ENCODE results near the gene ITGA2B. TPM values are rescaled to one million over a fixed set of nuclear protein-coding genes. Genes with fewer than 3 reads are reported as not detected.

ITGA2B gene
- total and polyA plus RNA-seq, 10 of the 15 experiments (the other 5 are each of a cell fraction or from before 2014, with no cell fraction given): 0.04 to 0.51 (median 0.21) TPM; not detected in 1

GRCh38 chr17:44362459-44362948, 26.9 kb downstream of the ITGA2B start (continued):
- TF ChIP-seq ZNF687 (IDR thresholded peaks at IDR 0.05) (no peak), SMARCA5 (IDR thresholded peaks at IDR 0.05) (no peak), TARDBP (IDR thresholded peaks at IDR 0.05; ENCODE audit: borderline replicate concordance) (no peak), NKRF (conservative IDR thresholded peaks at IDR 0.05) (no peak)

Measured in GM12878 (cell line).